ENCODE data around the gene FZD4.

GRCh38 chr11:86940122-86940777, 14.9 kb downstream of the FZD4 start:
- TF ChIP-seq CTCF (conservative IDR thresholded peaks at IDR 0.05) (no peak), ZFX (IDR thresholded peaks at IDR 0.05) (no peak)
